Adrenal gland (tissue), 12 donors: ENCODE measurements around the gene MACROD2. TPM values are rescaled to one million over a fixed set of nuclear protein-coding genes. Genes with fewer than 3 reads are reported as not detected.

Source experiments
- DNase-seq, 7 donors: peaks; one replicate each; pipeline ENCODE4 v3.0.0-alpha.2; 2019 to 2020
- H3K27ac ChIP-seq, 5 donors: fragments of 200-600 bp; sonication (generic) in 4 of 5; 1 replicate in 3 of 5; 2 replicates in 2 of 5; pipeline versions ENCODE4 v1.5.1 to v1.8.0; 2016 to 2020; ENCODE audit warnings: mild to moderate bottlenecking in 1 of 5
- H3K27me3 ChIP-seq: fragments of 200-600 bp; 2 replicates; pipeline ENCODE4 v1.8.0; 2021
- H3K36me3 ChIP-seq, 2 donors: fragments of 200-600 bp; replicated peaks in 1 of 2; 1 replicate in 1 of 2; 2 replicates in 1 of 2; pipeline versions ENCODE4 v1.5.1 to v1.8.0; 2018 to 2022
- H3K4me1 ChIP-seq, 2 donors: fragments of 200-600 bp; replicated peaks in 1 of 2; 1 replicate in 1 of 2; 2 replicates in 1 of 2; pipeline versions ENCODE4 v1.5.1 to v1.8.0; 2018 to 2021
- H3K4me3 ChIP-seq, 4 donors: fragments of 200-600 bp; sonication (generic) in 3 of 4; one replicate each; pipeline ENCODE4 v1.5.1; 2016 to 2018
- H3K9me3 ChIP-seq, 3 donors: fragments of 200-600 bp; sonication (generic) in 1 of 3; replicated peaks in 1 of 3; 1 replicate in 2 of 3; 2 replicates in 1 of 3; pipeline versions ENCODE4 v1.5.1 to v1.8.0; 2016 to 2021
- POLR2A ChIP-seq, 2 donors: fragments of 450-650 bp; IDR thresholded peaks; one replicate each; pipeline ENCODE4 v1.6.1; 2017; ENCODE audit warnings: antibody characterized with exemption in 2 of 2, mild to moderate bottlenecking in 2 of 2, moderate library complexity in 1 of 2
- WGBS, 4 donors: extraction: QIAGEN DNeasy Blood & Tissue Kit in 2 of 4; methylation state at CpG; one replicate each; pipeline versions ENCODE4 v1.1.5 to v1.1.7; 2013 to 2017; 5-methylcytosine and 5-hydroxymethylcytosine counted together
- intact Hi-C, 2 donors: fragments of 100-400 bp; cut with DNase I; formaldehyde crosslinking; loops; one replicate each; pipeline versions ENCODE4 v1.14.1 to v1.15.0; 2022 to 2023
- polyA plus RNA-seq, 3 donors: library from polyadenylated mRNA; stranded (reverse); fragments of 200-250 nt in 2 of 3; fragments of 350-450 nt in 1 of 3; fragmentation: Illumina TruSeq in 1 of 3; extraction: RNeasy Lipid Tissue Mini Kit (QIAGEN cat#74804) in 1 of 3; gene quantifications; one replicate each; pipeline ENCODE4 v1.2.3, GENCODE V29; 2013 to 2014
- total RNA-seq, 9 donors: library from RNA; depleted of rRNA in 4 of 9; stranded (reverse); fragments of >200 nt in 4 of 9; fragments of 120-200 nt in 1 of 9; fragmentation: NEBNext Ultra II Directional in 1 of 9; extraction: Animal tissue kit (Norgen Biotek cat#: 25700) in 1 of 9; gene quantifications; one replicate each; pipeline versions ENCODE4 v1.1.0 to v1.2.4, GENCODE V29; 2013 to 2023
- TF ChIP-seq, protein P1 (sequence below), 6 experiments: fragments of 450-650 bp in 4 of 6; fragments of 200-600 bp in 2 of 6; sonication (generic) in 1 of 6; IDR thresholded peaks; 1 replicate in 5 of 6; 2 replicates in 1 of 6; pipeline versions ENCODE4 v1.5.1 to v1.8.0; 2016 to 2021; ENCODE audit warnings: antibody characterized with exemption in 6 of 6, mild to moderate bottlenecking in 2 of 6, moderate library complexity in 1 of 6
- donor health status: healthy with polysubstance abuse.
- donor health status: Bipolar disorder and iron deficiency.
- donor health status: DM: yes; HTN: yes; CAD: no.
- donor health status: DM: no; HTN: no; CAD: no.
- donor health status: DM: no; HTN: no; CAD: no.
- donor health status: DM: yes; HTN: yes; CAD: no.

MACROD2 gene
- total and polyA plus RNA-seq, 12 donors = 1.1 to 21.2 (median 6.4) TPM

- no peak overlapping the region for H3K27ac ChIP-seq
- intact Hi-C loops = no loop called here
- H3K4me1 ChIP-seq = no peaks in the 10 kb centered on the region
- DNase-seq = no peak
- TF ChIP-seq, protein P1, sequence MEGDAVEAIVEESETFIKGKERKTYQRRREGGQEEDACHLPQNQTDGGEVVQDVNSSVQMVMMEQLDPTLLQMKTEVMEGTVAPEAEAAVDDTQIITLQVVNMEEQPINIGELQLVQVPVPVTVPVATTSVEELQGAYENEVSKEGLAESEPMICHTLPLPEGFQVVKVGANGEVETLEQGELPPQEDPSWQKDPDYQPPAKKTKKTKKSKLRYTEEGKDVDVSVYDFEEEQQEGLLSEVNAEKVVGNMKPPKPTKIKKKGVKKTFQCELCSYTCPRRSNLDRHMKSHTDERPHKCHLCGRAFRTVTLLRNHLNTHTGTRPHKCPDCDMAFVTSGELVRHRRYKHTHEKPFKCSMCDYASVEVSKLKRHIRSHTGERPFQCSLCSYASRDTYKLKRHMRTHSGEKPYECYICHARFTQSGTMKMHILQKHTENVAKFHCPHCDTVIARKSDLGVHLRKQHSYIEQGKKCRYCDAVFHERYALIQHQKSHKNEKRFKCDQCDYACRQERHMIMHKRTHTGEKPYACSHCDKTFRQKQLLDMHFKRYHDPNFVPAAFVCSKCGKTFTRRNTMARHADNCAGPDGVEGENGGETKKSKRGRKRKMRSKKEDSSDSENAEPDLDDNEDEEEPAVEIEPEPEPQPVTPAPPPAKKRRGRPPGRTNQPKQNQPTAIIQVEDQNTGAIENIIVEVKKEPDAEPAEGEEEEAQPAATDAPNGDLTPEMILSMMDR (IDR thresholded peaks at IDR 0.05) = no peak
- TF ChIP-seq POLR2A (IDR thresholded peaks at IDR 0.05) = no peak
- no peaks in the 10 kb centered on the region for H3K27me3 ChIP-seq
- H3K4me3 ChIP-seq = no peak overlapping the region
- 91 to 96% (median 93%) methylated on average over 2 of the region's 2 CpGs for WGBS, 4 donors
- no peaks in the 10 kb centered on the region for H3K9me3 ChIP-seq
- H3K36me3 ChIP-seq = no peaks in the 10 kb centered on the region
Measured at GRCh38 chr20:14404515-14404914, 409.2 kb downstream of the MACROD2 start.

- Histone ChIP-seq H3K4me3 (no peak overlapping the region), H3K9me3 (no peaks in the 10 kb centered on the region), H3K27me3 (no peaks in the 10 kb centered on the region), H3K36me3 (no peaks in the 10 kb centered on the region), H3K27ac (no peak overlapping the region), H3K4me1 (no peaks in the 10 kb centered on the region)
- no peak for DNase-seq
- TF ChIP-seq, protein P1 (IDR thresholded peaks at IDR 0.05) = no peak
- TF ChIP-seq POLR2A (IDR thresholded peaks at IDR 0.05) = no peak
- intact Hi-C loops = no loop called here
Measured at GRCh38 chr20:14406495-14406894, 411.2 kb downstream of the MACROD2 start.

- Histone ChIP-seq H3K9me3 (no peaks in the 10 kb centered on the region), H3K4me3 (no peak overlapping the region), H3K36me3 (no peaks in the 10 kb centered on the region), H3K27ac (no peak overlapping the region), H3K4me1 (no peaks in the 10 kb centered on the region), H3K27me3 (no peaks in the 10 kb centered on the region)
- WGBS, 4 donors = 87 to 98% (median 90%) methylated on average over 3 of the region's 3 CpGs
- intact Hi-C loops = no loop called here
- DNase-seq = no peak
- TF ChIP-seq, protein P1 (IDR thresholded peaks at IDR 0.05) = no peak
- TF ChIP-seq POLR2A (IDR thresholded peaks at IDR 0.05) = no peak
Measured at GRCh38 chr20:14407336-14407735, 412.0 kb downstream of the MACROD2 start.

DNA sequence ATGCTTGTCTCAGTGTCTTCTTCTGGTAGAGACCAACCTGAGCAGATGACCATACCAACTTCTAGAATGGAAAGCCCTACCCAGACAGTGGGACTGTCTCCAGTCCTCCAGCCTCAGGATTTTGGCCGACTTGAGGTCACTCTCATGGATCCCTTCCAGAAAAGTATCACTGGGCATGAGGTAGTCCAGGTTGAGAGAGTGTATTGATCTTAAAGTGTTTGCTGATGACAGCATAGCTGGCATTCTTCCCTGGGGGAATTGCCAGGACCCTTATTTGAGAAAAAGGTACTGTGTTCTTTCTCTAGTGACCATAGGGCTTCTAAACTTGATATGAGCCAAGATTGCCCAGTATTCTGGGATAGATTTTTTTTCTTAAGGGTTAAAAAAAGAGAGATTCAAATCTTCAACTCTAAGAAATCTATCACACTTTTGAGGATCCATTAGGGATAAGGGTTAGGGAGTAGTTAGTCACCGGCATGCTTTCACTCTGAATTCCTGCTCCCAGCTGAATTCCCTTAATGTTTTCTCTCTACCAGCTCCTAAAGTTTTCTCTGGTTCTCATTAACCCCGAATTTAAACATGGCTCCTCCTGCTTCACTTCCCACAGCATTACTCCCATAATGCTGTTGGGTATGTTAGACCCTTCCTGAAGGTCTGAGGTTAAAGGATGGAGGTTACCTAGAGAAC is 415.7 kb downstream of the MACROD2 start:
- H3K36me3 ChIP-seq = no peaks in the 10 kb centered on the region
- TF ChIP-seq POLR2A (IDR thresholded peaks at IDR 0.05) = no peak
- TF ChIP-seq, protein P1 (IDR thresholded peaks at IDR 0.05) = no peak
- WGBS, 4 donors = 72 to 87% (median 77%) methylated on average over 3 of the region's 3 CpGs
- no peaks in the 10 kb centered on the region for H3K9me3 ChIP-seq
- no peak for DNase-seq
- no peak overlapping the region for H3K4me3 ChIP-seq
- H3K27ac ChIP-seq = no peak overlapping the region
- no peaks in the 10 kb centered on the region for H3K27me3 ChIP-seq
- H3K4me1 ChIP-seq = no peaks in the 10 kb centered on the region
- intact Hi-C loops = no loop called here
